CD4-positive, alpha-beta T cell treated with Interleukin-1 beta for 1 hour (primary cell): Measurements from ENCODE around the gene CFAP54.

ENCODE experiments used
- DNase-seq, 2 donors: peaks; one replicate each; pipeline ENCODE4 v3.0.0-alpha.2; 2020 to 2022

Gene CFAP54

GRCh38 chr12:96902076-96902475 lies 412.7 kb downstream of the CFAP54 start:
- peak in 1 of 2 donors; percentile 8 for DNase-seq

- DNase-seq = no peak
Observed at GRCh38 chr12:96906498-96906848, 417.1 kb downstream of the CFAP54 start.

- peak; percentile 86 to 87 for DNase-seq
Observed at GRCh38 chr12:96906849-96907670, 417.7 kb downstream of the CFAP54 start, which contains the start of gene NEDD1. TSS of gene NEDD1 (plus strand) at chr12:96907257. CDS start at chr12:96909760, 2,503 bp downstream.

GRCh38 chr12:96907671-96908422 lies 418.5 kb downstream of the CFAP54 start:
- DNase-seq = peak; percentile 4 to 28

- no peak for DNase-seq
Observed at GRCh38 chr12:96908423-96908675, 419.0 kb downstream of the CFAP54 start.

GRCh38 chr12:96912261-96912660 lies 422.9 kb downstream of the CFAP54 start:
- DNase-seq = no peak

DNA sequence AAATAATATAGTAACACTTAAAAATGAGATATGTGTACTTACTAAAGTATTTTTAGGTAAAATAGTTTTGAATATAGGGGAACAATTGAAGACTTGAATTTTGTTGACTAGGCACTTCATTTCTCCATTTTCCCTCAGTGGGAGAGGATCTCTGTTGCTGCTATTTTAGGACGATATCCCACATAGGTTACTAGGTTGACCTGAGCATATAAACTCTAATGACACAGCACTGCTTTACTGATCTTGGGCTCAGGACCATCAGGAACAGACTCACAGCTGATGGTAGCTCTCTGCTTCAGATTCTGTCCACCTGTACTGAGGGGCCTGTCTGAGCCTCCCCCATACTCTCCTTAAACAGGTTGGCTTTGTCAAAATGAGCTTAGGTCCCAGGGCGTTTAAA lies 423.6 kb downstream of the CFAP54 start:
- DNase-seq = no peak

DNA sequence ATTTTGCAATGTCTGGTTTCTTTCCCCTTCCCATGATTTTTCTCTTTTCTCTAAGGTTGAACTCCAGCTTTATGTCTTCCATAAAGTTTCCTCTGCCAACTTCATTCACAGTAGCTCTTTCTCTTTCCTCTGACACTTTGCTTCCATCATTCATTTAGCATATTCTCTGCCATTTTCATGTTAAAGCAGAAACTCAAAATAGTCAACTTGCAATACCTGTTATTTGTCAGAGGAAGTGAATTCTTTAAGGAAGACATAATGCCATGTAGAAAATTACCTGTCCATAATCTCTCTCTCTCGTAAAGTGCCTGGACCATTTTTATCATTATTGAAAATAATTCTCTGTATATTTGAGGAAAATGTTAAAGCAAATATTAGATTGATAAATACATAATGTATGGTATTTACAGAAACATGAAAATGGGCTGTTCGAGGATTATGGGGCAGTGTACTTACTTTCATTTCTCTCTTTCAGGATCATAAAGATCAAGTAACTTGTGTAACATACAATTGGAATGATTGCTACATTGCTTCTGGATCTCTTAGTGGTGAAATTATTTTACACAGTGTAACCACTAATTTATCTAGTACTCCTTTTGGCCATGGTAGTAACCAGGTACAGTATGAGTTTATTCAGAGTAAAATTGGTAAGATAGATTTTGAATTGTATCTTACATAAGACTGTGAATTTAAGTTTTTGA lies 430.3 kb downstream of the CFAP54 start:
- no peak for DNase-seq
